Liver (tissue), 3 donors: ENCODE measurements around the gene SNX6.

Experiments
- ATF3 ChIP-seq: IDR thresholded peaks from 2 replicates; pipeline ENCODE4 v1.6.1; 2016; ENCODE audit warnings: antibody characterized with exemption
- CTCF ChIP-seq: fragments of 150-350 bp; IDR thresholded peaks from 2 replicates; pipeline ENCODE4 v1.5.1; 2017; ENCODE audit warnings: improper control_type of control experiment, low read depth, low read length; ENCODE audit not compliant: missing input control
- FOXA1 ChIP-seq: IDR thresholded peaks from 2 replicates; pipeline ENCODE4 v1.6.1; 2016; ENCODE audit warnings: antibody characterized with exemption
- GABPA ChIP-seq, 2 donors: IDR thresholded peaks in 1 of 2; conservative IDR thresholded peaks in 1 of 2; 2 replicates each; pipeline ENCODE4 v1.6.1; 2016; ENCODE audit warnings: antibody characterized with exemption in 2 of 2, mild to moderate bottlenecking in 1 of 2, moderate library complexity in 1 of 2
- JUND ChIP-seq, 2 donors: IDR thresholded peaks; 2 replicates each; pipeline ENCODE4 v1.6.1; 2016; ENCODE audit warnings: antibody characterized with exemption in 2 of 2
- MAX ChIP-seq: IDR thresholded peaks from 2 replicates; pipeline ENCODE4 v1.6.1; 2016; ENCODE audit warnings: antibody characterized with exemption
- RAD21 ChIP-seq, 2 donors: IDR thresholded peaks; 2 replicates each; pipeline ENCODE4 v1.6.1; 2016; ENCODE audit warnings: antibody characterized with exemption in 2 of 2, mild to moderate bottlenecking in 2 of 2
- REST ChIP-seq: IDR thresholded peaks from 2 replicates; pipeline ENCODE4 v1.6.1; 2016; ENCODE audit warnings: antibody characterized with exemption, mild to moderate bottlenecking
- SP1 ChIP-seq: IDR thresholded peaks from 2 replicates; pipeline ENCODE4 v1.6.1; 2018; ENCODE audit warnings: antibody characterized with exemption, mild to moderate bottlenecking
- TAF1 ChIP-seq: conservative IDR thresholded peaks from 2 replicates; pipeline ENCODE4 v1.6.1; 2016; ENCODE audit warnings: antibody characterized with exemption, mild to moderate bottlenecking
- YY1 ChIP-seq: IDR thresholded peaks from 2 replicates; pipeline ENCODE4 v1.6.1; 2016; ENCODE audit warnings: antibody characterized with exemption, mild to moderate bottlenecking
- ZBTB33 ChIP-seq: IDR thresholded peaks from 2 replicates; pipeline ENCODE4 v1.6.1; 2016; ENCODE audit warnings: antibody characterized with exemption
- donor health status: healthy.
- donor health status: healthy.

- TF ChIP-seq ATF3 (no peak), SP1 (no peak), CTCF (no peak), ZBTB33 (no peak), GABPA (IDR thresholded peaks at IDR 0.05 in 1 of 2, conservative IDR thresholded peaks at IDR 0.05 in 1 of 2) (no peak), TAF1 (no peak), REST (no peak), MAX (no peak), YY1 (no peak), RAD21 (IDR thresholded peaks at IDR 0.05) (no peak), JUND (IDR thresholded peaks at IDR 0.05) (no peak), FOXA1 (no peak)
Measured at GRCh38 chr14:34536951-34537676, 92.8 kb downstream of the SNX6 start.
